ENCODE data around the gene COL1A1. TPM values are rescaled to one million over a fixed set of nuclear protein-coding genes. Genes with fewer than 3 reads are reported as not detected.

Gene COL1A1
- total RNA-seq, 1 donor from 2014 or later: 1.1 TPM

GRCh38 chr17:50150354-50151040 lies 50.9 kb downstream of the COL1A1 start, which contains the start of gene PPP1R9B:
Gene PPP1R9B (minus strand): TSS chr17:50150677. CDS start chr17:50150513, 164 bp downstream.
- Histone ChIP-seq H3F3A (ENCODE audit: low read depth) (peaks cover 29% of the 10 kb centered on the region), H2AFZ (replicated peaks) (no peak within 1 kb of the TSS), H3K9me3 (ENCODE audit: low read depth) (no peaks in the 10 kb centered on the region), H3K9ac (peak within 1 kb of the TSS; percentile 17), H3K27ac (no peak within 1 kb of the TSS), H3K36me3 (no peaks in the 10 kb centered on the region), H4K20me1 (ENCODE audit: low read depth) (peaks cover 50% of the 10 kb centered on the region), H3K79me2 (ENCODE audit: low read depth) (peaks cover 48% of the 10 kb centered on the region), H3K4me3 (peak within 1 kb of the TSS; percentile 78), H3K4me2 (peak within 1 kb of the TSS; percentile 96), H3K27me3 (peaks cover 13% of the 10 kb centered on the region), H3K4me1 (peaks cover 37% of the 10 kb centered on the region)
- DNase-seq (ENCODE audit: low spot score): no peak
- Mint-ChIP-seq H3K27ac (peak within 1 kb of the TSS; percentile 66), H3K9me3 (no peaks in the 10 kb centered on the region), H3K4me1 (peaks cover 48% of the 10 kb centered on the region), H3K27me3 (ENCODE audit: insufficient read depth, low read depth) (peaks cover 6% of the 10 kb centered on the region), H3K36me3 (peaks cover 3% of the 10 kb centered on the region), H3K4me3 (peak within 1 kb of the TSS; percentile 94)
- TF ChIP-seq, protein P1, sequence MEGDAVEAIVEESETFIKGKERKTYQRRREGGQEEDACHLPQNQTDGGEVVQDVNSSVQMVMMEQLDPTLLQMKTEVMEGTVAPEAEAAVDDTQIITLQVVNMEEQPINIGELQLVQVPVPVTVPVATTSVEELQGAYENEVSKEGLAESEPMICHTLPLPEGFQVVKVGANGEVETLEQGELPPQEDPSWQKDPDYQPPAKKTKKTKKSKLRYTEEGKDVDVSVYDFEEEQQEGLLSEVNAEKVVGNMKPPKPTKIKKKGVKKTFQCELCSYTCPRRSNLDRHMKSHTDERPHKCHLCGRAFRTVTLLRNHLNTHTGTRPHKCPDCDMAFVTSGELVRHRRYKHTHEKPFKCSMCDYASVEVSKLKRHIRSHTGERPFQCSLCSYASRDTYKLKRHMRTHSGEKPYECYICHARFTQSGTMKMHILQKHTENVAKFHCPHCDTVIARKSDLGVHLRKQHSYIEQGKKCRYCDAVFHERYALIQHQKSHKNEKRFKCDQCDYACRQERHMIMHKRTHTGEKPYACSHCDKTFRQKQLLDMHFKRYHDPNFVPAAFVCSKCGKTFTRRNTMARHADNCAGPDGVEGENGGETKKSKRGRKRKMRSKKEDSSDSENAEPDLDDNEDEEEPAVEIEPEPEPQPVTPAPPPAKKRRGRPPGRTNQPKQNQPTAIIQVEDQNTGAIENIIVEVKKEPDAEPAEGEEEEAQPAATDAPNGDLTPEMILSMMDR (IDR thresholded peaks at IDR 0.05): no peak
- peak; percentile 2 for TF ChIP-seq EZH2 (IDR thresholded peaks at IDR 0.05)

GRCh38 chr17:50149417-50150353 lies 51.7 kb downstream of the COL1A1 start:
- Histone ChIP-seq H2AFZ (replicated peaks) (no peak overlapping the region), H3K27me3 (peaks cover 13% of the 10 kb centered on the region), H4K20me1 (ENCODE audit: low read depth) (peaks cover 55% of the 10 kb centered on the region), H3K27ac (no peak overlapping the region), H3K79me2 (ENCODE audit: low read depth) (peaks cover 48% of the 10 kb centered on the region), H3K9ac (no peak overlapping the region), H3K4me2 (peak overlapping the region; percentile 96), H3K36me3 (no peaks in the 10 kb centered on the region), H3K4me3 (peak overlapping the region; percentile 78), H3K9me3 (ENCODE audit: low read depth) (no peaks in the 10 kb centered on the region), H3F3A (ENCODE audit: low read depth) (peaks cover 29% of the 10 kb centered on the region), H3K4me1 (peaks cover 37% of the 10 kb centered on the region)
- Mint-ChIP-seq H3K4me1 (peaks cover 43% of the 10 kb centered on the region), H3K36me3 (peaks cover 4% of the 10 kb centered on the region), H3K9me3 (no peaks in the 10 kb centered on the region), H3K27ac (no peak overlapping the region), H3K27me3 (ENCODE audit: insufficient read depth, low read depth) (peaks cover 8% of the 10 kb centered on the region), H3K4me3 (peak overlapping the region; percentile 87)
- peak; percentile 57 for TF ChIP-seq EZH2 (IDR thresholded peaks at IDR 0.05)
- TF ChIP-seq, protein P1 (IDR thresholded peaks at IDR 0.05): peak; percentile 14
- TF ChIP-seq EZH2phosphoT487 (IDR thresholded peaks at IDR 0.05): peak; percentile 18
- DNase-seq (ENCODE audit: low spot score): peak; percentile 87

GRCh38 chr17:50149091-50149416 lies 52.4 kb downstream of the COL1A1 start:
- Histone ChIP-seq H3F3A (ENCODE audit: low read depth) (peaks cover 29% of the 10 kb centered on the region), H4K20me1 (ENCODE audit: low read depth) (peaks cover 55% of the 10 kb centered on the region), H3K27me3 (peaks cover 13% of the 10 kb centered on the region), H2AFZ (replicated peaks) (no peak overlapping the region), H3K4me3 (peak overlapping the region; percentile 78), H3K4me2 (peak overlapping the region; percentile 96), H3K4me1 (peaks cover 37% of the 10 kb centered on the region), H3K79me2 (ENCODE audit: low read depth) (peaks cover 48% of the 10 kb centered on the region), H3K9ac (no peak overlapping the region), H3K36me3 (no peaks in the 10 kb centered on the region), H3K9me3 (ENCODE audit: low read depth) (no peaks in the 10 kb centered on the region), H3K27ac (no peak overlapping the region)
- peak overlapping the region; percentile 87 for H3K4me3 Mint-ChIP-seq
- H3K9me3 Mint-ChIP-seq: no peaks in the 10 kb centered on the region
- H3K27me3 Mint-ChIP-seq (ENCODE audit: insufficient read depth, low read depth): peaks cover 8% of the 10 kb centered on the region
- peaks cover 42% of the 10 kb centered on the region for H3K4me1 Mint-ChIP-seq
- no peak overlapping the region for H3K27ac Mint-ChIP-seq
- no peak for DNase-seq (ENCODE audit: low spot score)
- H3K36me3 Mint-ChIP-seq: peaks cover 10% of the 10 kb centered on the region
- TF ChIP-seq EZH2 (IDR thresholded peaks at IDR 0.05) (no peak), EZH2phosphoT487 (IDR thresholded peaks at IDR 0.05) (no peak)
- TF ChIP-seq, protein P1 (IDR thresholded peaks at IDR 0.05): no peak

Measured in neural progenitor cell (in vitro differentiated cells).